Mucosa of gallbladder (tissue), 1 donor: Measurements from ENCODE around the gene PEPD. TPM values are rescaled to one million over a fixed set of nuclear protein-coding genes. Genes with fewer than 3 reads are reported as not detected.
"Not testable (repeated sequence)": the region's sequence is repeated elsewhere in the genome, so short reads cannot be mapped to it uniquely, and the experiment has no call there.

Experiments used
- DNase-seq: peaks from one replicate; pipeline ENCODE4 v3.0.0-alpha.2; 2020; ENCODE audit warnings: low spot score
- total RNA-seq: library from RNA; stranded (reverse); gene quantifications from one replicate; pipeline ENCODE4 v1.2.1, GENCODE V29; 2021
- donor health status: DM: no; HTN: no; CAD: no.

The PEPD gene
- total RNA-seq, 1 donor from 2014 or later = 90.3 TPM

GRCh38 chr19:33498391-33499000 is 23.1 kb downstream of the PEPD start:
- no peak for DNase-seq

- no peak for DNase-seq
Observed at GRCh38 chr19:33497778-33498175, 23.8 kb downstream of the PEPD start.

- no peak for DNase-seq
Observed at GRCh38 chr19:33497131-33497777, 24.3 kb downstream of the PEPD start.

GRCh38 chr19:33496038-33496895 is 25.3 kb downstream of the PEPD start:
- no peak for DNase-seq

- DNase-seq = no peak
Observed at GRCh38 chr19:33493401-33494275, 28.0 kb downstream of the PEPD start.

- no peak for DNase-seq
Observed at GRCh38 chr19:33492951-33493350, 28.6 kb downstream of the PEPD start.

- DNase-seq = no peak
Observed at GRCh38 chr19:33492090-33492489, 29.5 kb downstream of the PEPD start.

- not testable (repeated sequence) for DNase-seq
Observed at GRCh38 chr19:33490596-33490995, 31.0 kb downstream of the PEPD start.

GRCh38 chr19:33490041-33490451 is 31.5 kb downstream of the PEPD start:
- DNase-seq = no peak

- DNase-seq = no peak
Observed at GRCh38 chr19:33488826-33489225, 32.8 kb downstream of the PEPD start.

GRCh38 chr19:33487901-33488800 is 33.4 kb downstream of the PEPD start:
- no peak for DNase-seq

GRCh38 chr19:33486936-33487811 is 34.4 kb downstream of the PEPD start:
- DNase-seq = no peak

GRCh38 chr19:33486407-33486806 is 35.2 kb downstream of the PEPD start:
- DNase-seq = no peak

GRCh38 chr19:33484226-33484774 is 37.3 kb downstream of the PEPD start:
- DNase-seq = no peak

GRCh38 chr19:33482476-33482875 is 39.1 kb downstream of the PEPD start:
- no peak for DNase-seq

GRCh38 chr19:33481863-33482262 is 39.7 kb downstream of the PEPD start:
- no peak for DNase-seq

- DNase-seq = not testable (repeated sequence)
Observed at GRCh38 chr19:33479570-33479969, 42.0 kb downstream of the PEPD start.

GRCh38 chr19:33477781-33478180 is 43.8 kb downstream of the PEPD start:
- DNase-seq = no peak

- DNase-seq = no peak
Observed at GRCh38 chr19:33476151-33476707, 45.4 kb downstream of the PEPD start.
